H1 (cell line): Measurements from ENCODE around the gene CASS4. TPM values are rescaled to one million over a fixed set of nuclear protein-coding genes. Genes with fewer than 3 reads are reported as not detected.

Source experiments
- ATF2 ChIP-seq: IDR thresholded peaks from 2 replicates; pipeline ENCODE4 v1.6.1; 2012; ENCODE audit warnings: low read length, inconsistent platforms
- JUND ChIP-seq: IDR thresholded peaks from 2 replicates; pipeline ENCODE4 v1.6.1; 2011; ENCODE audit warnings: mild to moderate bottlenecking, improper control_type of control experiment, low read length
- NRF1 ChIP-seq: IDR thresholded peaks from 2 replicates; pipeline ENCODE4 v1.6.1; 2011; ENCODE audit warnings: mild to moderate bottlenecking, low read depth, low read length, improper control_type of control experiment
- PHF8 ChIP-seq: fragments of 200-600 bp; sonication (generic); conservative IDR thresholded peaks from 2 replicates; pipeline ENCODE4 v1.7.1; 2012; ENCODE audit warnings: low read depth, mild to moderate bottlenecking, inconsistent platforms, low read length, moderate library complexity
- SP2 ChIP-seq: IDR thresholded peaks from 2 replicates; pipeline ENCODE4 v1.6.1; 2012; ENCODE audit warnings: mild to moderate bottlenecking, low read length, inconsistent platforms
- ZNF274 ChIP-seq: IDR thresholded peaks from 2 replicates; pipeline ENCODE4 v1.7.0; 2012; ENCODE audit warnings: low read length, borderline replicate concordance; ENCODE audit errors: extremely low read depth
- polyA plus RNA-seq, 7 experiments: library from polyadenylated mRNA; depleted of rRNA in 3 of 7; stranded (reverse) in 5 of 7; unstranded in 2 of 7; fragments of >200 nt in 5 of 7; fragments of 200-250 nt in 2 of 7; gene quantifications; 1 replicate in 5 of 7; 2 replicates in 1 of 7; 4 replicates in 1 of 7; pipeline versions ENCODE4 v1.2.1 to v1.2.3, GENCODE V29; 2011 to 2013; ENCODE audit warnings: missing spikeins in 2 of 7, mixed read lengths in 2 of 7
- total RNA-seq: library from RNA; stranded (reverse); fragmentation: NEBNext Ultra II Directional; extraction: Animal tissue kit (Norgen Biotek cat#: 25700); gene quantifications from 2 replicates; pipeline ENCODE4 v1.2.1, GENCODE V29; 2021

Gene CASS4
- total and polyA plus RNA-seq, 2 of the 8 experiments (the other 6 are each of a cell fraction or from before 2014, with no cell fraction given): not detected

- TF ChIP-seq ATF2 (no peak), ZNF274 (no peak), SP2 (no peak), PHF8 (no peak), NRF1 (no peak), JUND (no peak)
Measured at GRCh38 chr20:56385130-56385529, 26.9 kb upstream of the CASS4 start (continued).
